Activated CD8-positive, alpha-beta memory T cell treated with anti-CD3 and anti-CD28 coated beads, Interleukin-2, amount 50 U/mL, for 1 hour (primary cell): ENCODE data around the gene FOLR3.
"Not testable (repeated sequence)": the region's sequence is repeated elsewhere in the genome, so short reads cannot be mapped to it uniquely, and the experiment has no call there.

Source experiments
- DNase-seq: peaks from one replicate; pipeline ENCODE4 v3.0.0-alpha.2; 2020; ENCODE audit errors: extremely low read depth

FOLR3 gene

DNA sequence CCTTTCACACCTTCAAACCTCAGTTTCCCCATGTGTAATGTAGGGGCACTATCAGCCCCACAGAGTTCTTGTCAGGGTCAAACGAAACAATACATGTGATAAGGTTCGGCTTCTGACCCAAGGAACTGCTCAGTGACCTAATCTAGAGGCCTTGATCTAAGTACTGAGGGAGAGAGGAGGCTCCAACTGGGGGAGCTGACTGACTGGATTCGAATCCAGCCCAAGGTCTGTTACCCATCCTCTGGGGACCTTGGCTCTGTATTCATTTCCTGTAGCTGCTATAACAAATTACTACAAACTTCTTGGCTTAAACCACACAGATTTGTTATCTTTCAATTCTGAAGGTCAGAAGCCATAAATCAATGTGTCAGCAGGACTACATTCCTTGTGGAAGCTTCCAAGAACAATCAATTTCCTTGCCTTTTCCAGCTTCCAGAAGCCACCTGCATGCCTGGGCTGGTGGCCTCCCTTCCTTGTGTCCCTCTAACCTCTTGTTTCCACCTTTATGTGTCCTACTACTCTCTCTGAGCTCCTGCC is 12.3 kb upstream of the FOLR3 start:
- no peak for DNase-seq

DNA sequence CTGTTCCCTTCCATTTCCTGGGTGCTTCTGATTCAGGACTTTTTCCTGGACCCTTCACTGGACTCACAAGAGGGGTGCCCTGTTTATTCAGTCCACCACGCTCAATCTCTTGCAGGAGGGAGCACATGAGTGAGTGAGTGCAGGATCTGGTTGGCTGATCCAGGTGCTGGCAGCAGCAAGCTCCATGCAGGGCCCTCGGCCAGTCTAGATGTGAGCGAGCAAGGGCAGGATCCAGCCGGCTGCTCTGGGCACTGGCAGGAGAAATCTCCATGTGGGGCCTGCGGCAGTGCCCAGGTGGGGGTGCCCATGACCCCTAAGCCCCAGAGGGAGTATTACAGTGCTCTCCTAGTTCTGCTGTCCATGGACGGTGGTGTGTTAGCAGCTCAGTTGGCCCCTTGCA is 11.5 kb upstream of the FOLR3 start:
- no peak for DNase-seq

- no peak for DNase-seq
Measured at GRCh38 chr11:72125956-72126355, 9.6 kb upstream of the FOLR3 start.

DNA sequence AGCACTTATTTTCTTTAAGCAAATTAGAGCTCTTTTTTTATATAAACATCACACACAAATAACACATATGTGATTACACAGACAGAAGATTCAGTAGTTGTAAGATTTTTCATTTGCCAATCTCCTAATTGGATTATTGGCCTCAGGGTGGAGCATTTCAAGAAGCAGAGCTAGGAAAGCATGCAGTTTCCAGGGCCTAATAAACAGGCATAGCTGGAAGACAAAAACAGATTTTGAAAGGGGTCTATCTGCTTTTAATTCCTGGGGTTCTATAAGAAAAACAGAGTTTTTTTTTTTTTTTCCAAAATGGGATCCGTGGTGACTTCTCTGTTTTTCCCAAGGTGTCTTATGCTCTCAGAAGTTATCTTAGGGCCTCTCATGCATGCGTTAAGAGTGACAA is 7.6 kb upstream of the FOLR3 start:
- no peak for DNase-seq

DNA sequence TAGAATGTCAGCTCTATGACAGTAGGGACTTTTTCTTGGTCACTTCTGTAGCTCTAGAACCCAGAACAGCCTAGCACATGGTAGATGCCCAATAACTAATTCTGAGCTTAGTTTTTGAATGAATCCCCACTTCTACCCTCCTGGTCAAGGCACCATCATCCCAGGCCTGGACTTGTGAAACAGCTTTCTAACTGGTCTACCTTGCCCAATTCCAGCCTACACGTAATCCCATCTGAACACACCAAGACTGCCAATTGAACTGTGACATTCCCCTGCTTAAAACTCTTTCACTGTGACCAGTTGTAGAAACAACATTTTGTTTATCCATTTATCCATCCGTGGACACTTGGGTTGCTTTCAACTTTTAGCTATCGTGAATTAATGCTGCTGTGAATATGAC is 6.1 kb upstream of the FOLR3 start:
- DNase-seq: no peak

DNA sequence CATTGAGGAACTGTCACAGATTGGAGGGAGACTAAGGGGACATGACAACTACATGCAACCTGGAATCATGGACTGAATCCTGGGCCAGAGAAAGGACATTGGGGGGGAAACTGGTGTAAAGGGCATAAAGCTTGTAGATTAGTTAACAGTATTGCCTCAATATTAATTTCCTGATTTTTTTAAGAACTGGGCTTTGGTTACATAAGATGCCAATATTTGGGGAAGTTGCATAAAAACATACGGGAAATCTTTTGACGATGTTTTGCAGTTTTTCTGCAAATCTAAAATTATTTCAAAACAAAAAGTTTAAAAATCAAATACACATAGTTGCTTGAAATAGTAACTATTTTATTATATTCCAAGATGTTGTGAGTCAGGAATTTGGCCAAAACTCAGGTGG is 2.9 kb upstream of the FOLR3 start:
- no peak for DNase-seq

- no peak for DNase-seq
Measured at GRCh38 chr11:72135891-72136683, 562 bp downstream of the FOLR3 start.

- no peak for DNase-seq
Measured at GRCh38 chr11:72136684-72137262, 1.2 kb downstream of the FOLR3 start.

GRCh38 chr11:72138821-72139390 is 3.4 kb downstream of the FOLR3 start:
- no peak for DNase-seq

DNA sequence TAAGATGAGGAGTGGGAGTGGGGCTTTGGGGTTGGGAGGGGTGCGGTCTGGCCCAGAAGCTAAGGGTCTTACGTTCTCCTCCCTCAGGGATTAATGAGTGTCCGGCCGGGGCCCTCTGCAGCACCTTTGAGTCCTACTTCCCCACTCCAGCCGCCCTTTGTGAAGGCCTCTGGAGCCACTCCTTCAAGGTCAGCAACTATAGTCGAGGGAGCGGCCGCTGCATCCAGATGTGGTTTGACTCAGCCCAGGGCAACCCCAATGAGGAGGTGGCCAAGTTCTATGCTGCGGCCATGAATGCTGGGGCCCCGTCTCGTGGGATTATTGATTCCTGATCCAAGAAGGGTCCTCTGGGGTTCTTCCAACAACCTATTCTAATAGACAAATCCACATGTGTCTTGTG is 4.0 kb downstream of the FOLR3 start:
- no peak for DNase-seq

GRCh38 chr11:72140661-72141060 is 5.1 kb downstream of the FOLR3 start:
- no peak for DNase-seq

DNA sequence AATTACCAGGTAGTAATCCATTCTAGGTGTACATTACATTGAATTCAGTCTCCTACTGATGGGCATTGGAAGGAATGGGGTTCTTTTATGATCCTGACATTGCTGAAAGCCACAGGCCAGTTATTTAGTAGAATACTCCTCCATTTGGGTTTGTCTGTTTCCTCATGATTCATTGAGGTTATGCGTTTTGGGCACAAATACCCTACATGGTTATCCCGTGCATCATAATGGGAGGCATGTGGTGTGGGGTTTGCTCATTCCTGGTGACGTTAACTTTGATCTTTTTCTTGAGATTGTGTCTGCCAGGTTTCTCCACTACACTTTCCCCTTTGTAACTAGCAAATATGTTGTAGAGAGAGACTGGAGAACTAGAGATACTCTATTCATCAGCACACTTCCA is 5.5 kb downstream of the FOLR3 start:
- no peak for DNase-seq

- DNase-seq: not testable (repeated sequence)
Measured at GRCh38 chr11:72142086-72142485, 6.6 kb downstream of the FOLR3 start.

GRCh38 chr11:72142543-72142942 is 7.0 kb downstream of the FOLR3 start:
- not testable (repeated sequence) for DNase-seq

DNA sequence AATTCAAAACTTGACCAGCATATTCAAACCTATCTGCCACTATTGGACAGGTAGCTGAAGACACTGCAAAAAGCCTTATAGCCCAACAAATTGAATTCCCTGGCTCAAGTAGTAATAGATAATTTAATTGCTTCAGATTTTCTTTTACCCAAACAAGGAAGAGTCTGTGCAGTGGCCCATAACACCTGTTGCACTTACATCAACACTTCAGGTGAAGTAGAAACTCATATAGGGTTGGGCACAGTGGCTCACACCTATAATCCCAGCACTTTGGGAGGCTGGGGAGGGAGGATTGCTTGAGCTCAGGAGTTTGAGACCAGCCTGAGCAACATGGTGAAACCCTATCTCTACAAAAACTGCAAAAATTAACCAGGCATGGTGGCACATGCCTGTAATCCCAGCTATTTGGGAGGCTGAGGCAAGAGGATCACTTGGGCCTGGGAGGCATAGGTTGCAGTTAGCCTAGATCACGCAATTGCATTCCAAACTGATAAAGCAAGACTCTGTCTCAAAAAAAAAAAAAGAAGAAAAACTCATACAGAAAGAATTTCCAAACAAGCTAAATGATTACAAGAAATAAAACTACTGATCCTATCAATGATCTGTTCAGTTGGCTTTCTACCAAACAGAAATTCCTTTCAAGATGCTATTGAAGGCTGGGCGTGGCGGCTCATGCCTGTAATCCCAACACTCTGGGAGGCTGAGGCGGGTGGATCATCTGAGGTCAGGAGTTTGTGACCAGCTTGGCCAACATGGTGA is 9.5 kb downstream of the FOLR3 start:
- DNase-seq: no peak

DNA sequence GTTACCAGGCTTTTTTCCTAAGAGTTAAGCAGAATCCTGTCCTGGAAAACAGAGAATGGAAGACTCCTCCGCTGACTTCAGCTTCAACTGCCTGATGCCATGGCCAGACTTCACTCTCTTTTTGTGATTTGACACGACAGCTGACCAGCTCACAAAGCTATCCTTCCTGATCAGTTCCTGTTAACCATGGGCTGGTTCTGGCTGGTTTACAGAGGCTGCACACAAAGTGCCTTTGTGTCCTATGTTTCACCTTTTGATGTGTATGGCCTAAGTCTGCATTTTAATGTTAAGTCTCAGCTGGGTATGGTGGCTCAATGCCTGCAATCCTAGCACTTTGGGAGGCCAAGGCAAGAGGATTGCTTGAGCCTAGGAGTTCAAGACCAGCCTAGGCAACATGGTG is 11.1 kb downstream of the FOLR3 start:
- no peak for DNase-seq

- no peak for DNase-seq
Measured at GRCh38 chr11:72150882-72151281, 15.4 kb downstream of the FOLR3 start.

- DNase-seq: not testable (repeated sequence)
Measured at GRCh38 chr11:72153874-72154273, 18.3 kb downstream of the FOLR3 start.

GRCh38 chr11:72154816-72155215 is 19.3 kb downstream of the FOLR3 start:
- no peak for DNase-seq

GRCh38 chr11:72155751-72156150 is 20.2 kb downstream of the FOLR3 start:
- no peak for DNase-seq

- DNase-seq: no peak
Measured at GRCh38 chr11:72157131-72157530, 21.6 kb downstream of the FOLR3 start.

- no peak for DNase-seq
Measured at GRCh38 chr11:72160319-72160718, 24.8 kb downstream of the FOLR3 start.
